Large intestine (tissue), 3 donors: ENCODE results near the gene TRIM65. TPM values are rescaled to one million over a fixed set of nuclear protein-coding genes. Genes with fewer than 3 reads are reported as not detected.
"Not testable (repeated sequence)": the region's sequence is repeated elsewhere in the genome, so short reads cannot be mapped to it uniquely, and the experiment has no call there.

Experiments
- DNase-seq, 2 donors: peaks; one replicate each; pipeline versions ENCODE4 v3.0.0 to v3.0.0-alpha.2; 2013
- H3K27ac ChIP-seq: one replicate; pipeline ENCODE4 v1.5.1; 2013; ENCODE audit warnings: low read length
- H3K27me3 ChIP-seq: 2 replicates; pipeline ENCODE4 v1.6.1; 2013; ENCODE audit warnings: low read length; ENCODE audit not compliant: control insufficient read depth, insufficient read depth
- H3K36me3 ChIP-seq: 2 replicates; pipeline ENCODE4 v1.6.1; 2013; ENCODE audit warnings: low read length; ENCODE audit not compliant: control insufficient read depth, insufficient read depth
- H3K4me1 ChIP-seq: one replicate; pipeline ENCODE4 v1.6.1; 2013; ENCODE audit warnings: low read length; ENCODE audit not compliant: control insufficient read depth, insufficient read depth
- H3K4me3 ChIP-seq: one replicate; pipeline ENCODE4 v1.5.1; 2013; ENCODE audit warnings: low read length
- H3K9me3 ChIP-seq: one replicate; pipeline ENCODE4 v1.6.1; 2013; ENCODE audit warnings: mild to moderate bottlenecking, low read depth, low read length, moderate library complexity; ENCODE audit not compliant: control insufficient read depth
- WGBS: methylation state at CpG from one replicate; pipeline ENCODE4 v1.1.5; 2013; ENCODE audit warnings: low lambda C conversion rate; ENCODE audit not compliant: insufficient coverage; 5-methylcytosine and 5-hydroxymethylcytosine counted together
- polyA plus RNA-seq: library from polyadenylated mRNA; unstranded; fragments of 120-200 nt; gene quantifications from one replicate; pipeline ENCODE4 v1.2.1, GENCODE V29; 2013

The TRIM65 gene
- polyA plus RNA-seq, 1 donor, result 18.7 TPM

DNA sequence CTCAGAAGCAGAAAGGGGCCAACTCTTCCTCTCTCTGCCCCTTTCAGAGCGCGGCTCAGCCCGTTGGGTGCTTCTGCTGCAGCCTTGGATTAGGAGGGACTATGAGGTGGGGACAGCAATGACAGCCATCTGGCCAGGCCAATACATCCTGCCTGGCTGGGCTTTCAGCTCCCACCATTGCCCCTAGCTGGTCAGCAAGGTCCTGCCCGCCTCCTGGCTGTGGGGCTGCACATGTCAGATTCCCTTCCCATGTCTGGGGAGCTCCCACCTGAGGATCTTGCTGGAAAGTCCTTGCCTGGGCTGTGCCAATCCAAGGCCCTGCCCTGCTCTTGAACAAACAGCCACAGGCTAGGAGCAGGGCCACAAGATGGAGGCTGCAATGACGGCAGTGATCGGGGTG lies 8.3 kb downstream of the TRIM65 start:
- Histone ChIP-seq H3K27me3 (no peaks in the 10 kb centered on the region), H3K27ac (no peak overlapping the region), H3K4me1 (peaks cover 12% of the 10 kb centered on the region), H3K4me3 (no peak overlapping the region), H3K9me3 (peaks cover 5% of the 10 kb centered on the region), H3K36me3 (peaks cover 30% of the 10 kb centered on the region)
- no CpG with 5 or more reads among the region's 6 CpGs for WGBS
- no peak for DNase-seq

DNA sequence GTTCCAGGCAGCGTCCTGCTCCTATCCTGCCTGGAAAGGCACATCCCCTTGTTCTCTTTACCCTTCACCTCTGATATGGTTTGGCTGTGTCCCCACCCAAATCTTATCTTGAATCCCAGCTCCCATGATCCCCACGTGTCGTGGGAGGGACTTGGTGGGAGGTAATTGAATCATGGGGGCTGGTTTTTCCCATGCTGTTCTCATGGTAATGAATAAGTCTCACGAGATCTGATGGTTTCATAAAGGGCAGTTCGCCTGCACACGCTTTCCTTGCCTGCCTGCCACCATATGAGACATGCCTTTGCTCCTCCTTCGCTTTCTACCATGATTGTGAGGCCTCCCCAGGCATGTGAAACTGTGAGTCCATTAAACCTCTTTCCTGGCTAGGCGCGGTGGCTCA lies 10.9 kb downstream of the TRIM65 start:
- no CpG with 5 or more reads among the region's 9 CpGs for WGBS
- H3K9me3 ChIP-seq, H3K4me3 ChIP-seq, H3K27ac ChIP-seq, DNase-seq, H3K27me3 ChIP-seq, H3K4me1 ChIP-seq: not testable (repeated sequence)
- H3K36me3 ChIP-seq, result peaks cover 16% of the 10 kb centered on the region

DNA sequence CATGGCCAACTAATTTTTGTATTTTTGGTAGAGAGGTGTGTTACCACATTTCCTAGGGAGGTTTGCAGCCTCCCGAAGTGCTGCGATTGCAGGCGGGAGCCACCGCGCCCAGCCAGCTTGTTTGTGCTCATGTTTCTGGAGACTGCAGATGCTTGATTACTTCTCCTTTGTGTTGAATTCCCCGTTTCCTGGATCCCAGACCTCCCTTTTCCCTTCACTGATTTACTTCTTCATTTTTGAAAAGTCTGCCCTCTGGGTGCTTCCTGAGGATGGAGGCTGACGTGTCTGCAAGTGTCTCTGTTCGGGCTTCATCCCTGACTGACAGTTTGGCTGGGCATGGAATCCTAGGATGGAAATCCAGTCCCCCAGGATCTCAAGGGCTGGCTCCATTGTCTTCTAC lies 11.3 kb downstream of the TRIM65 start:
- DNase-seq, result no peak
- no peaks in the 10 kb centered on the region for H3K27me3 ChIP-seq
- H3K36me3 ChIP-seq, result peaks cover 12% of the 10 kb centered on the region
- no peak overlapping the region for H3K27ac ChIP-seq
- no peak overlapping the region for H3K4me3 ChIP-seq
- no peaks in the 10 kb centered on the region for H3K4me1 ChIP-seq
- H3K9me3 ChIP-seq, result no peaks in the 10 kb centered on the region
- 100% methylated on average over 1 of the region's 8 CpGs for WGBS

DNA sequence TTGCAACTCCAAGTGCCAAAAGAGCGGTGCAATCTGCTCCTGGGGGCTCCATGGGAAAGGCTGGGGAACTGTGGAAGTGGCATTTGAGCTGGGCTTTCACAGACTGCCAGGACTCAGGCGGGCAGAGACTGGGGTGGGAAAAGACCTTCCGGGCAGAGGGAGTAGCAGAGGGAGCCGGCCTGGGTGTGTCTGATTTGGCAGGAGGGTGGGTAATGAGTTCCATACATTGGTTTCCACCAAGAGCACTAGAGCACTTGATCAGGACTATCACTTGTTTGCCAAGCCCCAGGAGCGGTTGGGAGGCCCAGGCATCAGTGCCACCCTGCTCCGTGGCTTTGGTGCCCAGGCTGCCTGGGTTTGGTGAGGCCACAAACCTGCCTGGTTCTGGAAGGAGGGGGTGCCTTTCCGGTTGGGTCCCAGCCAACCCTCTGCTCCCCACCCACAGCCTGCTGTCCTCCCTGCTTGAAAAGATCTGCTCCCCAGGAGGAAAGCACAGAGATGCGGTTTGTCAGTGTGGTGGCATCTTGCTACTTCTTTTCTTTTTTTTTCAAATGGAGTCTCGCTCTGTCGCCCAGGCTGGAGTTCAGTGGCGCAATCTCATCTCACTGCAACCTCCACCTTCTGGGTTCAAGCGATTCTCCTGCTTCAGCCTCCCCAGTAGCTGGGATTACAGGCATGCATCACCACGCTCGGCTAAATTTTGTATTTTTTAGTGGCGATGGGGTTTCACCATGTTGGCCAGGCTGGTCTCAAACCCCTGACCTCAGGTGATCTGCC lies 14.9 kb downstream of the TRIM65 start:
- DNase-seq, result no peak
- no CpG with 5 or more reads among the region's 15 CpGs for WGBS
- H3K27ac ChIP-seq, result no peak overlapping the region
- H3K27me3 ChIP-seq, result peaks cover 7% of the 10 kb centered on the region
- H3K4me3 ChIP-seq, result no peak overlapping the region
- no peaks in the 10 kb centered on the region for H3K9me3 ChIP-seq
- H3K4me1 ChIP-seq, result peaks cover 8% of the 10 kb centered on the region
- no peaks in the 10 kb centered on the region for H3K36me3 ChIP-seq

DNA sequence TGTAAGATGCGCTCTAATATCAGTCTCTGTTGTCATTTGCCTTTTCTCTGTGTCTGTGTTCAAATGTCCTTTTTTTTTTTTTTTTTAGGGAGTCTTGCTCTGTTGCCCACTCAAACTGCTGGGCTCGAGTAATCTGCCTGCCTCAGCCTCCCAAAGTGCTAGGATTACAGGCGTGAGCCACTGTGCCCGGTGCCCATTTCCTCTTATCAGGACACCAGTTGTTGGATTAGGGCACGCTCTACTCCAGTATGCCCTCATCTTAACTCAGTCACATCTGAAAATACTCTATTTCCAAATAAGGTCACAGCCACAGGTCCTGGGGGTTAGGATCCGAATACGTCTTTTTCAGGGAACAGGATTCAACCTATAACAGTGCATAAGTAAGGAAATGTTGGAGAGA lies 16.5 kb downstream of the TRIM65 start:
- no peak overlapping the region for H3K4me3 ChIP-seq
- H3K27ac ChIP-seq, result no peak overlapping the region
- H3K9me3 ChIP-seq, result no peaks in the 10 kb centered on the region
- WGBS, result no CpG with 5 or more reads among the region's 7 CpGs
- no peak for DNase-seq
- peaks cover 3% of the 10 kb centered on the region for H3K36me3 ChIP-seq
- H3K27me3 ChIP-seq, result peaks cover 7% of the 10 kb centered on the region
- peaks cover 22% of the 10 kb centered on the region for H3K4me1 ChIP-seq

DNA sequence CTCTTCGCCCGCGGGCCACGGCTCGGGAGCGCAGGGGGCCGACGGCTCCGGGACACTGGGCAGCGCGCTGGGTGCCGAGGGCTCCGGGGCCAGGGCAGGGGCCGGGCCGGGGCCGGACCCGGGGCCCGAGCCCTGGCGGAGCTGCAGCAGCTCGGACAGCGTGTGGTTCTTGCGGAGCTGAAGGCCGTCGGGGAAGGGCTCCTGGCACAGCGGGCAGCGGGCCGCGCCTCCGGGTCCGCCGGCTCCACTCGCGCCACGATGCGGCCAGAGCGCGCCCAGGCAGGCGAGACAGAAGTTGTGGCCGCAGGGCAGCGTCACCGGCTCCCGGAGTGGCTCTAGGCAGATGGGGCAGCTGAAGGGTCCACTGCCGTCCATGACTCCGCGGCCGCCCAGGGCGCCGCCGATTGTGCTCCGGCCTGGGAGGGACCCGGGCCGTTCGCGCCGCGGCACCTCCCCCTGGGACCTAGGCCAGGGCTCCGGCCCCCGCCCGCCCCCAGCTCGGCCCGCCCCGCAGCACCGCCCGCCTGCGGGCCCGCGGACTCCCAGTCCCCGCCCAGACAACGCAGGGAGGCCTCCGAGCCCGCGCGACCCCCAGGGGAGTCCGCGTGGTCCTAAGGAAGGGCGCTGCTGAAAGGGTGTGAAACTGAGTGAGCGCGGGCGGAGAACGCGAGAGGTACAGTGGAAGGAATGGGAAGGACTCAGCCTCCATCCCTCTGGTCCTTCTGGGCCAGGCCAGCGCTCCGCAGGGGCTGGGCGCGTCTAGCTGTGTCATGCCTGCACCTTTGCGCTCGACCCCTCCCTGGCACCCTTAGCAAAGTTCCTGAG lies 18.4 kb downstream of the TRIM65 start, which contains the start of gene TRIM47:
Gene TRIM47 (minus strand): TSS at position 408 of the 825 bp plus-strand sequence. CDS start 33 bp downstream, at position 375.
- peak in 1 of 2 donors; percentile 64 for DNase-seq
- Histone ChIP-seq H3K4me1 (peaks cover 22% of the 10 kb centered on the region), H3K27ac (peak within 1 kb of the TSS; percentile 70), H3K4me3 (peak within 1 kb of the TSS; percentile 56), H3K36me3 (peaks cover 13% of the 10 kb centered on the region), H3K27me3 (peaks cover 7% of the 10 kb centered on the region), H3K9me3 (no peaks in the 10 kb centered on the region)
- WGBS, result no CpG with 5 or more reads among the region's 87 CpGs

DNA sequence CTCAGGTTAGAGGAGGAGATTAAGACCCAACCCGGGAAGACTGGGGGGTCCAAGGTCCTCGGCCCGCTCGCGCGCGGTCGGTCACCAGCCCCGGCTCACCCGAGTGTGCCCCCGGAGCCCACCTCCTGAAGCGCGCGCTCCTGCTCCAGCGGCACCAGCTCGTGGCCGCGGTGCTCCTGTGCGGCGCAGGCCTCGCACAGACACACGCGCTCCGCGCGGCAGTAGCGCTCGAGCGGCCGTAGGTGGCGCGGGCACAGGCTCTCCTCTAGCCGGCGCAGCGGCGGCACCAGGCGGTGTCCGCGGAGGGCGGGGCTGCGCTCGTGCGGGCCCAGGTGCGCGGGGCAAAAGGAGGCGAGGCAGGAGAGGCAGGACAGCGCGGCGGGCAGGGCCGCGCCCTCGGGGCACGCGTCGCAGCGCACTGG lies 19.0 kb downstream of the TRIM65 start:
- peak; percentile 75 to 85 for DNase-seq
- peaks cover 26% of the 10 kb centered on the region for H3K4me1 ChIP-seq

DNA sequence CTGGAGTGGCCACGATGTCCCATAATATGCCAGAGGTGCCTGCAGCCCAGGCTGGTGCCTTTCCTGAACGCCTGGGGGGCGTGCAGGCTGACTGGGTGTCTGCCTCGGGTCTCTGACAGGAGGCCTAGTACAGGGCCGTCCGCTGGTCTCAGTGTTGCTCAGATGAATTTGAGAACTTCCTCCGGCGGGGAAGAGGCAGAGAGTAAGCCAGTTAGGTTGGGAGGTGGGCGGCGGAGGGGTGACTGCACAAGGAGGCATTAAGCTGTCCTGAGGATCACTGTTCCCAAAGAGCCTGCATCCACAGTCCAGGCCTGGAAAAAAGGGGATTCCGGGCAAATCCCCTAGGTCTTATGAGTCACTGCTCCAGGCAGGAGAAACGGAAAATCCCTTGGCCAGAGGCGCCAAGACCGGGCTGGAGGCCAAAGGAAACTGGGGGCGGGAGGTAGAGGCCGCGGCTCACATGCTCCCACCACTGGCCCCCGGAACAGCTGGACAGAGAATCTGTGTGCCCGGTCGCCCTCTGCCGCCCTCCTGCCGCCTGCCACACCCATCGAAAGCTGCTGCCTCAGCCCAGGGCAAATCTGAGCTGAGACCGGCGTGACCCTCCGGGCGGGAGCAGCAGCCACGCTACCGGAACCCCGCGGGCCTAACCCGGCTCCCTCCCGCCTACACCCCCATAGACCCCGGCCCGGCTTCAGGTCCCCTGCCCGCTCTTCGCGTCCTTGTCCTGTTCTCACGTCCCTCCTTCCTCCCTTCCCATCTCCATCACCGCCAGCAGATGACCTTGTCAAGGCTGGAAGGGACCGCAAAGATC lies 19.6 kb downstream of the TRIM65 start:
- 60% methylated on average over 1 of the region's 41 CpGs for WGBS
- peaks cover 7% of the 10 kb centered on the region for H3K27me3 ChIP-seq
- H3K27ac ChIP-seq, result peak overlapping the region; percentile 70
- H3K9me3 ChIP-seq, result no peaks in the 10 kb centered on the region
- peak; percentile 71 to 77 for DNase-seq
- peaks cover 31% of the 10 kb centered on the region for H3K4me1 ChIP-seq
- peak overlapping the region; percentile 56 for H3K4me3 ChIP-seq
- H3K36me3 ChIP-seq, result peaks cover 13% of the 10 kb centered on the region

More for the DNA sequence above, 19.0 kb downstream of the TRIM65 start:
- peak overlapping the region; percentile 70 for H3K27ac ChIP-seq
- WGBS, result no CpG with 5 or more reads among the region's 56 CpGs
- H3K27me3 ChIP-seq, result peaks cover 7% of the 10 kb centered on the region
- no peaks in the 10 kb centered on the region for H3K9me3 ChIP-seq
- H3K36me3 ChIP-seq, result peaks cover 13% of the 10 kb centered on the region
- peak overlapping the region; percentile 56 for H3K4me3 ChIP-seq

DNA sequence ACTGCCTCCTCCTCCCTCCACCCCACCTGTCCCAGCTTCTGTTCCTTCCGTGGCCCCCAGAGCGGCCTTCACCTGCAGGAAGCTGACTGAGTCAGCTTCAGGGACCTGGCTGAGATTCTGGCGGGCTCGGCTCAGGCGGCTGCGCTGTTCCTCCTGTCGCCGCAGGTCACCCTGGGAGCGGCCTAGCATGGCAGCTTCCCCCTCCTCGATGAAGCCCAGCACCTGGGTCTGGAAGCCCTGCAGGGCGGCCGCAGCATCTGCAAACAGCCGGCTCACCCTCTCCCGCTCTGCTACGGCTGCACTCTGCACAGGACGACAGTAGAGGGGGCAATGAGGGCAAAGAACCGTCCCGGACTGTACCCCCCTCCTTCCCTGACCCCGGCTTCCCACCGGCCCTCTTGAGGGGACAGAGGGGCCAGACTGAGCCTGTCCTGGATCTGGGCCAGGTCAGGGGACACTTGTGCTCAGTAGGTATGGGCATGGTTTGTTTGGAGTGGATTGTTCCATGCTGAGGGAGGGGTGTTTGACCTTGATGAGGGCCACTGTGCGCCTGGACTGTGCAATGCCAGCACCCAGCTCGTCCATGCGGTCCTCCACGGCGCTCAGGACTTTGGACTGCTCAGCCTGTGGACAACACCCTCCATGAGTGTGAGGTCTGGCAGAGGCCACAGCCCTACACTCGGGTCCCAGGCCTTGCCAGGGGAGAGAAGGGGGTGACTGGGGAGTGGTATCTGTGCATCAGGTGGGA lies 20.4 kb downstream of the TRIM65 start:
- H3K4me1 ChIP-seq, result peaks cover 31% of the 10 kb centered on the region
- no CpG with 5 or more reads among the region's 26 CpGs for WGBS
- peak in 1 of 2 donors; percentile 54 for DNase-seq

More for the DNA sequence above, 20.4 kb downstream of the TRIM65 start:
- Histone ChIP-seq H3K9me3 (no peaks in the 10 kb centered on the region), H3K36me3 (peaks cover 13% of the 10 kb centered on the region), H3K4me3 (peak overlapping the region; percentile 56), H3K27ac (peak overlapping the region; percentile 70), H3K27me3 (peaks cover 7% of the 10 kb centered on the region)
